Measurements from ENCODE around the gene MAJIN.

GRCh38 chr11:64976651-64977050 is 4.7 kb upstream of the MAJIN start:
- TF ChIP-seq EZH2 (IDR thresholded peaks at IDR 0.05; ENCODE audit: low read depth, unreplicated experiment) (no peak), POLR2AphosphoS5 (IDR thresholded peaks at IDR 0.05; ENCODE audit: low read depth) (no peak), EZH2phosphoT487 (IDR thresholded peaks at IDR 0.05; ENCODE audit: unreplicated experiment) (no peak), CREB1 (CRISPR knock-in tag; IDR thresholded peaks at IDR 0.05; ENCODE audit: low read depth) (no peak), JUNB (IDR thresholded peaks at IDR 0.05; ENCODE audit: unreplicated experiment) (no peak), ZNF331 (CRISPR knock-in tag; IDR thresholded peaks at IDR 0.05; ENCODE audit: low read depth) (no peak), REST (IDR thresholded peaks at IDR 0.05; ENCODE audit: unreplicated experiment) (no peak), ETS1 (IDR thresholded peaks at IDR 0.05) (no peak), ZNF462 (CRISPR knock-in tag; IDR thresholded peaks at IDR 0.05) (no peak), NANOG (IDR thresholded peaks at IDR 0.05; ENCODE audit: borderline replicate concordance) (no peak), STAT1 (IDR thresholded peaks at IDR 0.05; ENCODE audit: unreplicated experiment) (no peak), ZNF114 (CRISPR knock-in tag; IDR thresholded peaks at IDR 0.05) (no peak)
- TF ChIP-seq, protein P1, sequence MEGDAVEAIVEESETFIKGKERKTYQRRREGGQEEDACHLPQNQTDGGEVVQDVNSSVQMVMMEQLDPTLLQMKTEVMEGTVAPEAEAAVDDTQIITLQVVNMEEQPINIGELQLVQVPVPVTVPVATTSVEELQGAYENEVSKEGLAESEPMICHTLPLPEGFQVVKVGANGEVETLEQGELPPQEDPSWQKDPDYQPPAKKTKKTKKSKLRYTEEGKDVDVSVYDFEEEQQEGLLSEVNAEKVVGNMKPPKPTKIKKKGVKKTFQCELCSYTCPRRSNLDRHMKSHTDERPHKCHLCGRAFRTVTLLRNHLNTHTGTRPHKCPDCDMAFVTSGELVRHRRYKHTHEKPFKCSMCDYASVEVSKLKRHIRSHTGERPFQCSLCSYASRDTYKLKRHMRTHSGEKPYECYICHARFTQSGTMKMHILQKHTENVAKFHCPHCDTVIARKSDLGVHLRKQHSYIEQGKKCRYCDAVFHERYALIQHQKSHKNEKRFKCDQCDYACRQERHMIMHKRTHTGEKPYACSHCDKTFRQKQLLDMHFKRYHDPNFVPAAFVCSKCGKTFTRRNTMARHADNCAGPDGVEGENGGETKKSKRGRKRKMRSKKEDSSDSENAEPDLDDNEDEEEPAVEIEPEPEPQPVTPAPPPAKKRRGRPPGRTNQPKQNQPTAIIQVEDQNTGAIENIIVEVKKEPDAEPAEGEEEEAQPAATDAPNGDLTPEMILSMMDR (conservative IDR thresholded peaks at IDR 0.05; ENCODE audit: low read depth in 2 of 2), result no peak
